NT2/D1 (cell line): ENCODE data around the gene GPR39.

Experiments
- SUZ12 ChIP-seq: IDR thresholded peaks from 2 replicates; pipeline ENCODE4 v1.6.1; 2011; ENCODE audit not compliant: insufficient read length, insufficient read depth; ENCODE audit errors: extremely low read depth
- YY1 ChIP-seq: IDR thresholded peaks from 2 replicates; pipeline ENCODE4 v1.6.1; 2011; ENCODE audit not compliant: insufficient read length, insufficient read depth

DNA sequence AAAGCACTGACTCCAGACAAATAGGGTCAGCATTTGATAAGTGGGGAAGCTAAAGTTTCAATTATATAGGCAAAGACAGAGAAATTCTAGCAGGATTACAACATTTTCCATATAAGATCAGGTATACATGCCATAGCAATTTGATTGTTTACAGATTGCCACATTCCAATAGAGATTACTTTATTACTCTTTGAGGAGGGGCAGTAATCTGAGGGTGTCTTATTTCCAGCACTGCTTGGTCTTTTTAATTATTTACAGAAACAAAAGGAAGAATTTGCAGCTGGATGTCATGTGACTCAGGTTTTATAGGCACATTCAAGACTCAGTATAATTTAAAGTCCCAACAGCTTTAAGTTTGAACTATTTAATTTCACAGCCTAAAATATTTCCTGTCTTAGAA is 42.5 kb upstream of the GPR39 start:
- TF ChIP-seq YY1 (no peak), SUZ12 (no peak)
